HFFc6 (cell line): ENCODE measurements around the gene LRIT1. TPM values are rescaled to one million over a fixed set of nuclear protein-coding genes. Genes with fewer than 3 reads are reported as not detected.

Source experiments
- DNase-seq: peaks from one replicate; pipeline ENCODE4 v3.0.0-alpha.2; 2018
- H3K27ac Mint-ChIP-seq: 2 replicates; pipeline ENCODE4 v1.8.0; 2020; ENCODE audit warnings: mild to moderate bottlenecking, mixed read lengths
- H3K27me3 Mint-ChIP-seq: 2 replicates; pipeline ENCODE4 v1.8.0; 2021; ENCODE audit warnings: mild to moderate bottlenecking, moderate library complexity, mixed read lengths; ENCODE audit not compliant: insufficient read depth
- H3K36me3 Mint-ChIP-seq: 2 replicates; pipeline ENCODE4 v1.8.0; 2021; ENCODE audit warnings: low read depth, mixed read lengths
- H3K4me1 Mint-ChIP-seq: 2 replicates; pipeline ENCODE4 v1.8.0; 2020; ENCODE audit warnings: low read depth, mixed read lengths
- H3K4me3 Mint-ChIP-seq: 2 replicates; pipeline ENCODE4 v1.8.0; 2020; ENCODE audit warnings: mild to moderate bottlenecking, moderate library complexity, mixed read lengths
- H3K9me3 Mint-ChIP-seq: 2 replicates; pipeline ENCODE4 v1.8.0; 2020; ENCODE audit warnings: mild to moderate bottlenecking, mixed read lengths
- total RNA-seq, 6 experiments: library from RNA; stranded (reverse); fragmentation: NEBNext Ultra II Directional; extraction: Animal tissue kit (Norgen Biotek cat#: 25700); gene quantifications; 2 replicates in 1 of 6; 3 replicates in 5 of 6; pipeline ENCODE4 v1.2.3, GENCODE V29; 2021
- TF ChIP-seq, protein P1 (sequence below): fragments of 200-600 bp; sonication (generic); IDR thresholded peaks from 2 replicates; pipeline ENCODE4 v1.5.0; 2021; ENCODE audit warnings: antibody characterized with exemption, mild to moderate bottlenecking

Gene LRIT1
- total RNA-seq, 6 experiments from 2014 or later = not detected

DNA sequence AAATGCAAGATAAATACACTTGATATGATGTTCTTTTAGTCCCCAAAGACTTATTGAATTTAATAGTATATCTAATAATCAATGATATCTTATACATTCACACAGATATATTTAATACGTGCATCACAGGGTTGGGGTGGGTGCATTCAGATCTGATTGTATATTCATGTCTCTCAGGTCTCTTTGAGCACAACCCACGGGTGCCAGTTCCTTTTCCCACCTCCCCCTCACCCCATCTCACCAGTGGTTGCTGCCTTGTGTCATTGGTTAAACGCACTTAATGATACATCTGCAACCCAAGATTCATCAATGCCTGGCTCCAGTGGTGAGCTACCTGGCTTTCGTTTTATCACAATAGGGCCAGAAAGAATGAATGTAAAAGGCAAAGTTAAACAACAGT is 6.2 kb downstream of the LRIT1 start:
- TF ChIP-seq, protein P1, sequence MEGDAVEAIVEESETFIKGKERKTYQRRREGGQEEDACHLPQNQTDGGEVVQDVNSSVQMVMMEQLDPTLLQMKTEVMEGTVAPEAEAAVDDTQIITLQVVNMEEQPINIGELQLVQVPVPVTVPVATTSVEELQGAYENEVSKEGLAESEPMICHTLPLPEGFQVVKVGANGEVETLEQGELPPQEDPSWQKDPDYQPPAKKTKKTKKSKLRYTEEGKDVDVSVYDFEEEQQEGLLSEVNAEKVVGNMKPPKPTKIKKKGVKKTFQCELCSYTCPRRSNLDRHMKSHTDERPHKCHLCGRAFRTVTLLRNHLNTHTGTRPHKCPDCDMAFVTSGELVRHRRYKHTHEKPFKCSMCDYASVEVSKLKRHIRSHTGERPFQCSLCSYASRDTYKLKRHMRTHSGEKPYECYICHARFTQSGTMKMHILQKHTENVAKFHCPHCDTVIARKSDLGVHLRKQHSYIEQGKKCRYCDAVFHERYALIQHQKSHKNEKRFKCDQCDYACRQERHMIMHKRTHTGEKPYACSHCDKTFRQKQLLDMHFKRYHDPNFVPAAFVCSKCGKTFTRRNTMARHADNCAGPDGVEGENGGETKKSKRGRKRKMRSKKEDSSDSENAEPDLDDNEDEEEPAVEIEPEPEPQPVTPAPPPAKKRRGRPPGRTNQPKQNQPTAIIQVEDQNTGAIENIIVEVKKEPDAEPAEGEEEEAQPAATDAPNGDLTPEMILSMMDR = no peak

DNA sequence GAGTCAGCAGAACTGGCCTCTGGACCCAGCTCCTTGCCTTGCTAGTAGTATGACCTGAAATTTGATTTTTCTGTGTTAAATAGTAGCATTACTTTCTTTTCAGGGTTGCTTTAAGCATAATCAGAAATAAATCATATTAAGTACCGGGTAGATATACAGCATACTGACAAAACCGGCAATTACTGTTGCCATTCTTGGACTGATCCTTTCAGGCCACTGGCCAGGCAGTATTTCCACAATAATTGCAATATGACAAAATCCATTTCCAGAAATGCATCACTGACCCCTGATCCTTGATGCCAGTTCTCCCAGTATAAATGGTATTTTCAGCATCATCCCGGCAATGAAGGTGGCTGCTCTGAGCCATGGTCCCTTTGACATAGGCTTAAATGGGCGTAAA is 6.9 kb downstream of the LRIT1 start:
- no peaks in the 10 kb centered on the region for H3K4me1 Mint-ChIP-seq
- no peak for DNase-seq
- H3K27me3 Mint-ChIP-seq = peaks cover 15% of the 10 kb centered on the region
- no peak overlapping the region for H3K4me3 Mint-ChIP-seq
- no peaks in the 10 kb centered on the region for H3K36me3 Mint-ChIP-seq
- H3K27ac Mint-ChIP-seq = no peak overlapping the region
- TF ChIP-seq, protein P1 = no peak
- no peaks in the 10 kb centered on the region for H3K9me3 Mint-ChIP-seq

More for the DNA sequence above, 6.2 kb downstream of the LRIT1 start:
- no peak for DNase-seq
- H3K36me3 Mint-ChIP-seq = no peaks in the 10 kb centered on the region
- H3K27ac Mint-ChIP-seq = no peak overlapping the region
- H3K27me3 Mint-ChIP-seq = peaks cover 17% of the 10 kb centered on the region
- H3K4me3 Mint-ChIP-seq = no peak overlapping the region
- no peaks in the 10 kb centered on the region for H3K9me3 Mint-ChIP-seq
- H3K4me1 Mint-ChIP-seq = no peaks in the 10 kb centered on the region

DNA sequence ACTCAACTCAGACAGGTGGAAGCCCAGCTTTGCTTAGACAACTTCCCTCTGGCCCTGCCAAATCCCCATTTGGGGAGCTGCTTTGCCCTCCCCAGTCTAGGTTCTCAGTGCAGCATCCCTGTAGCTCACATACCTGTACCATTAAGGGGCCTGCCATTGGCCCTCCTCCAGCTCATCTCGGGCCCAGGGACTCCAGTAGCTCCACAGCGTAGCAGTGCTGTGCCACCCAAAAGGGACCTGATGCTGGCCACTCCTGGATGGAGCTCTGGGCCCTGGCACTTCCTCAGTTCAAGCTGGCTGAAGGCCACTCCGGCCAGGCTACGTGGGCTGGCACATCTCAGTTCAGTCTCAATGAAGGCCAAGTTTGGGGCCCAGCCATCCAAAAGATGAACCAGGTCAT is 7.4 kb downstream of the LRIT1 start:
- DNase-seq = no peak
- Mint-ChIP-seq H3K4me3 (no peak overlapping the region), H3K27me3 (peaks cover 15% of the 10 kb centered on the region), H3K27ac (no peak overlapping the region), H3K9me3 (no peaks in the 10 kb centered on the region), H3K36me3 (no peaks in the 10 kb centered on the region), H3K4me1 (no peaks in the 10 kb centered on the region)
- TF ChIP-seq, protein P1 = no peak

DNA sequence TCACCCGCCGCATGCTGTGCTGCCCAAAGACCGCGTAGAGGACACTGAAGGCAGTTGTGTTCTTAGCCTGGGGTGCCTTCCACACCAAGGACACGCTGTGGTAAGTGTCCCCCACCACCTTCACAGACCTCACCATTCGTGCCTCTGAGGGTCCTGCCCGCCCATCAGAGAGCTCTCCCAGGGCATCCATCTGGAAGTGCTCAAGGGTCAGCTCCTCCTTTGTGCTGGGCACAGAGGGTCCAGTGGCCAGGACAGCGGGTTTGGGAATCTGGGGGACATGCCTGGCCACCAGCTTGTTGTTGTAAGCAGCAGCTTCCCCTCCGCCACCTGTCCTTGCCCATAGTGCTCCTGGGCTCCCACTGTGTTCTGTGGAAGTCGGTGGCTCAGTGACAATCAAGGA is 9.0 kb downstream of the LRIT1 start:
- TF ChIP-seq, protein P1 = no peak
- peaks cover 15% of the 10 kb centered on the region for H3K27me3 Mint-ChIP-seq
- H3K4me1 Mint-ChIP-seq = no peaks in the 10 kb centered on the region
- no peaks in the 10 kb centered on the region for H3K9me3 Mint-ChIP-seq
- H3K36me3 Mint-ChIP-seq = no peaks in the 10 kb centered on the region
- no peak overlapping the region for H3K27ac Mint-ChIP-seq
- H3K4me3 Mint-ChIP-seq = no peak overlapping the region
- no peak for DNase-seq

DNA sequence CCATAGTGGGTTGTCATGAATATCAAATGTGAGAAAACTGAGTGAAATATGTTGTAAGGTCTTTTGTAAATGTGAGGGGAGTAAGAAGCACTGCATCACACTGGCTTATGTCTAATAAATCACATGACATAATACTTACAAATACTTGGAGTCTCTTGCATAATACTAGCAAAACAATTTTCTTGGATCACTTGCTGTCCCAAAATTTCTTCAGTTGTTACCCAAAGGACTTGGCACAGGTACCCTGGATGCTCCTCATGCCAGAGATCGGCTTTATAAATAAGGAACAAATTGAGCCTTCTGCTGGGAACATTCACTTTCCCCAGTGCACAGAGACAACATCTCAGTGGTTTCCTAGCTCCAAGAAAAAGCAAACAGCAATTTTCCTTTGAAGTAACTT is 11.0 kb downstream of the LRIT1 start:
- TF ChIP-seq, protein P1 = no peak
- DNase-seq = no peak
- no peaks in the 10 kb centered on the region for H3K4me1 Mint-ChIP-seq
- no peaks in the 10 kb centered on the region for H3K36me3 Mint-ChIP-seq
- no peak overlapping the region for H3K4me3 Mint-ChIP-seq
- peaks cover 10% of the 10 kb centered on the region for H3K27me3 Mint-ChIP-seq
- no peaks in the 10 kb centered on the region for H3K9me3 Mint-ChIP-seq
- no peak overlapping the region for H3K27ac Mint-ChIP-seq

DNA sequence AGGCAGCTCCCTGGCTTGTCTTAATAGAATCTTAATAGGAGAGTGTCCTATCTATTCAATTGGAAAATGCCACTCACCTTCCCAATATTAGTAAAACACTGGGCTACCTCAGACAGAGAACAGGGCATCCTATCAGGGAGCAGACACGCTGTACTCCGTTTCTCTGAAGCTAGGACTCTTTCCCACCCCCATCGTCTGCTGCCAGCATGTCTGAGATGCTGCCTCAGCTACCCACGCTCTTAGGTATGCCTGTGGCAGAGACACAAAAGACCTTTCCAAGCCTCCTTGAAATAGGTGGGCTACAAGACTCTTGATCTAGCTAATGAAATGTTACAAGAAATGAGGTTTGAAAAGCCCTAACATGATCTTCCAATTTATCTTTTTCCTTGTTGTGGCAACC is 13.5 kb downstream of the LRIT1 start:
- no peak for DNase-seq
- H3K4me1 Mint-ChIP-seq = no peaks in the 10 kb centered on the region
- no peak overlapping the region for H3K4me3 Mint-ChIP-seq
- H3K9me3 Mint-ChIP-seq = no peaks in the 10 kb centered on the region
- peaks cover 6% of the 10 kb centered on the region for H3K27me3 Mint-ChIP-seq
- no peak overlapping the region for H3K27ac Mint-ChIP-seq
- no peaks in the 10 kb centered on the region for H3K36me3 Mint-ChIP-seq
- TF ChIP-seq, protein P1 = no peak
